SU-DHL-6 (cell line): ENCODE results near the gene BRD3OS.

Experiments used
- H2AFZ ChIP-seq: fragments of 200-600 bp; sonication (generic); 2 replicates; pipeline ENCODE4 v1.6.1; 2014; ENCODE audit warnings: low read depth, mild to moderate bottlenecking, moderate library complexity, mixed read lengths, antibody characterized with exemption, low read length; ENCODE audit not compliant: severe bottlenecking
- H3F3A ChIP-seq: fragments of 200-600 bp; shearing (Covaris generic); 2 replicates; pipeline ENCODE4 v1.6.0; 2016; ENCODE audit warnings: antibody characterized with exemption, mild to moderate bottlenecking; ENCODE audit not compliant: insufficient read depth
- H3K27ac ChIP-seq: fragments of 200-600 bp; sonication (generic); 2 replicates; pipeline ENCODE4 v1.5.1; 2016; ENCODE audit warnings: low read depth, mild to moderate bottlenecking, low read length, moderate library complexity, mixed read lengths
- H3K27me3 ChIP-seq: fragments of 200-600 bp; sonication (generic), shearing (Covaris generic); 2 replicates; pipeline ENCODE4 v1.6.0; 2014; ENCODE audit warnings: mild to moderate bottlenecking, low read length
- H3K36me3 ChIP-seq: fragments of 200-600 bp; sonication (generic); 2 replicates; pipeline ENCODE4 v1.6.1; 2014; ENCODE audit warnings: mild to moderate bottlenecking, low read length, mixed read lengths
- H3K4me2 ChIP-seq: fragments of 300-600, 200-600 bp; shearing (Covaris generic), sonication (generic); 2 replicates; pipeline ENCODE4 v1.6.0; 2014; ENCODE audit warnings: low read length, low read depth, mild to moderate bottlenecking; ENCODE audit not compliant: poor library complexity, severe bottlenecking
- H3K4me3 ChIP-seq: fragments of 200-600 bp; sonication (generic); 2 replicates; pipeline ENCODE4 v1.5.1; 2014; ENCODE audit warnings: antibody characterized with exemption, low read length, mild to moderate bottlenecking, mixed read lengths; ENCODE audit not compliant: insufficient read depth, poor library complexity, severe bottlenecking
- H3K79me2 ChIP-seq: fragments of 200-600 bp; sonication (generic); 2 replicates; pipeline ENCODE4 v1.6.1; 2014; ENCODE audit warnings: mild to moderate bottlenecking, low read length, moderate library complexity; ENCODE audit not compliant: insufficient read depth
- H3K9ac ChIP-seq: fragments of 200-600 bp; sonication (generic); 2 replicates; pipeline ENCODE4 v1.7.0; 2014; ENCODE audit warnings: mild to moderate bottlenecking, low read length
- H3K9me2 ChIP-seq: fragments of 200-600 bp; sonication (generic); replicated peaks from 2 replicates; pipeline ENCODE4 v1.6.1; 2014; ENCODE audit warnings: low read length; ENCODE audit not compliant: insufficient read depth
- H3K9me3 ChIP-seq: fragments of 200-600 bp; sonication (generic); 2 replicates; pipeline ENCODE4 v1.6.1; 2014; ENCODE audit warnings: low read length, mixed read lengths; ENCODE audit not compliant: insufficient read depth
- H4K20me1 ChIP-seq: fragments of 200-600 bp; sonication (generic); 2 replicates; pipeline ENCODE4 v1.6.1; 2014; ENCODE audit warnings: low read depth, mild to moderate bottlenecking, antibody characterized with exemption, low read length, moderate library complexity, mixed read lengths
- EZH2phosphoT487 ChIP-seq: fragments of 200-600 bp; sonication (generic), shearing (Covaris generic); conservative IDR thresholded peaks from 2 replicates; pipeline ENCODE4 v1.6.1; 2018; ENCODE audit warnings: mild to moderate bottlenecking, antibody characterized with exemption, low read length, moderate library complexity, mixed read lengths
- TF ChIP-seq, protein P1 (sequence below): fragments of 200-600 bp; sonication (generic); IDR thresholded peaks from one replicate; pipeline ENCODE4 v1.5.1; 2017; ENCODE audit warnings: antibody characterized with exemption, mild to moderate bottlenecking, low read length, moderate library complexity; ENCODE audit not compliant: insufficient read depth, poor library complexity, severe bottlenecking

Gene BRD3OS

DNA sequence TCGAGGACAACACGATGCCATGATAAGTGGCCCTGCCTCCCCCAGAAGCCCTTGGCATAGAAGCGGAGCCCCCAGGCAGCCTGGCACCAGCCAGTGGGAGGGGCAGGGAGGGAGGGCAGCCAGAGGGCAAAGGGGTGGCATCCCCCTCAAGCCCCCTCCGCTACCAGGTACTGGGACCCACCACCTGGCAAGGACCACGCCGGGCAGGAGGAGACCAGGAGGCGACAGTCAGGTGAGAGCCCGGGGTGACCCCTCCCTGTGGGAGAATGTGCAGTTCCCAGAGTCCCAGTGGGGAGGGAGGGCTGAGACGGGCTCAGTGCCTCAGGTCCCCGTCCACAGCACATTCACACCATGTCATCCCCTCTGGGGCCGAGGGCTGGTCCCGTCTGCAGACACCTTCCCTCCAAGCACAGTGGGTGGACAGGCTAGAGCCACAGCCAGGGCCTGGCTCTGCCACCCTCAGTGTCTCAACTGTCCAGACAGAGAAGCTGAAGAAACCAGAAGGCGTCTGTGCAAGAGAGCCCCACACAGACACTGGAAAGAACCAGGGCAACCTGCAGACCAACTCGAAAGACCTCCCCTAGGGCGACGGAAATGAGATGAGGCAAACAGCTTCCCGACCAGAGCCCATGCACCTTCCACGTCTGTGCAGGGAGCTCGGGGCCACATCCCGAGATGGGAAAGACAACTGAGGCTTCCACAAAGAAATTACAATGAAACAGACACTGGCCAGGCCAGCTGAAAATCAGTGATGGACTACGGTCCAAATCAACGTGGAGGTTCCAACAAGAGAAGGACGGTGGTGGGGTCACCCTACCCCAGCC lies 31.4 kb downstream of the BRD3OS start:
- Histone ChIP-seq H3K79me2 (no peaks in the 10 kb centered on the region), H3F3A (no peaks in the 10 kb centered on the region), H4K20me1 (peaks cover 6% of the 10 kb centered on the region), H3K27me3 (no peaks in the 10 kb centered on the region), H3K27ac (no peak overlapping the region), H3K9ac (no peak overlapping the region), H3K4me3 (no peak overlapping the region), H3K36me3 (no peaks in the 10 kb centered on the region), H3K4me2 (no peak overlapping the region), H2AFZ (no peak overlapping the region), H3K9me3 (no peaks in the 10 kb centered on the region), H3K9me2 (no peaks in the 10 kb centered on the region)
- no peak for TF ChIP-seq EZH2phosphoT487
- TF ChIP-seq, protein P1, sequence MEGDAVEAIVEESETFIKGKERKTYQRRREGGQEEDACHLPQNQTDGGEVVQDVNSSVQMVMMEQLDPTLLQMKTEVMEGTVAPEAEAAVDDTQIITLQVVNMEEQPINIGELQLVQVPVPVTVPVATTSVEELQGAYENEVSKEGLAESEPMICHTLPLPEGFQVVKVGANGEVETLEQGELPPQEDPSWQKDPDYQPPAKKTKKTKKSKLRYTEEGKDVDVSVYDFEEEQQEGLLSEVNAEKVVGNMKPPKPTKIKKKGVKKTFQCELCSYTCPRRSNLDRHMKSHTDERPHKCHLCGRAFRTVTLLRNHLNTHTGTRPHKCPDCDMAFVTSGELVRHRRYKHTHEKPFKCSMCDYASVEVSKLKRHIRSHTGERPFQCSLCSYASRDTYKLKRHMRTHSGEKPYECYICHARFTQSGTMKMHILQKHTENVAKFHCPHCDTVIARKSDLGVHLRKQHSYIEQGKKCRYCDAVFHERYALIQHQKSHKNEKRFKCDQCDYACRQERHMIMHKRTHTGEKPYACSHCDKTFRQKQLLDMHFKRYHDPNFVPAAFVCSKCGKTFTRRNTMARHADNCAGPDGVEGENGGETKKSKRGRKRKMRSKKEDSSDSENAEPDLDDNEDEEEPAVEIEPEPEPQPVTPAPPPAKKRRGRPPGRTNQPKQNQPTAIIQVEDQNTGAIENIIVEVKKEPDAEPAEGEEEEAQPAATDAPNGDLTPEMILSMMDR: no peak

DNA sequence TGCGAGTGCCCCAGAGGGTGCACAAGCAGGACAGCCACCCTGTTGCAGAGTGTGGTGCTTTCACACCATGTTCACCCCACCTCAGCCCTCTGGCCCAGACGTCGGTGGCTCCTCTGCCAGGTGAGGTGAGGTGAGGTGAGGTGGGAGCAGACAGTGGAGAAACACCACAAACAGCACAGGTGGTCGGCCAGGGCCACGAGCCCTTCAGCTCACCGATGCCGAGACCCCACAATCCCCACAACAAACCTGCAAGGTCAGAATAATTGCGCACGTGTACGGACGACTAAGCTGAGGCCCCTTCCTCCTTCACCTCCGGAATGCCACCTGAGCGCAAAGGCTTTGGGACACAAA lies 32.0 kb downstream of the BRD3OS start:
- Histone ChIP-seq H3K4me3 (no peak overlapping the region), H2AFZ (no peak overlapping the region), H3K9ac (no peak overlapping the region), H3K36me3 (no peaks in the 10 kb centered on the region), H4K20me1 (peaks cover 6% of the 10 kb centered on the region), H3F3A (no peaks in the 10 kb centered on the region), H3K27me3 (no peaks in the 10 kb centered on the region), H3K9me2 (no peaks in the 10 kb centered on the region), H3K9me3 (no peaks in the 10 kb centered on the region), H3K79me2 (no peaks in the 10 kb centered on the region), H3K4me2 (no peak overlapping the region), H3K27ac (no peak overlapping the region)
- no peak for TF ChIP-seq EZH2phosphoT487
- TF ChIP-seq, protein P1: no peak

DNA sequence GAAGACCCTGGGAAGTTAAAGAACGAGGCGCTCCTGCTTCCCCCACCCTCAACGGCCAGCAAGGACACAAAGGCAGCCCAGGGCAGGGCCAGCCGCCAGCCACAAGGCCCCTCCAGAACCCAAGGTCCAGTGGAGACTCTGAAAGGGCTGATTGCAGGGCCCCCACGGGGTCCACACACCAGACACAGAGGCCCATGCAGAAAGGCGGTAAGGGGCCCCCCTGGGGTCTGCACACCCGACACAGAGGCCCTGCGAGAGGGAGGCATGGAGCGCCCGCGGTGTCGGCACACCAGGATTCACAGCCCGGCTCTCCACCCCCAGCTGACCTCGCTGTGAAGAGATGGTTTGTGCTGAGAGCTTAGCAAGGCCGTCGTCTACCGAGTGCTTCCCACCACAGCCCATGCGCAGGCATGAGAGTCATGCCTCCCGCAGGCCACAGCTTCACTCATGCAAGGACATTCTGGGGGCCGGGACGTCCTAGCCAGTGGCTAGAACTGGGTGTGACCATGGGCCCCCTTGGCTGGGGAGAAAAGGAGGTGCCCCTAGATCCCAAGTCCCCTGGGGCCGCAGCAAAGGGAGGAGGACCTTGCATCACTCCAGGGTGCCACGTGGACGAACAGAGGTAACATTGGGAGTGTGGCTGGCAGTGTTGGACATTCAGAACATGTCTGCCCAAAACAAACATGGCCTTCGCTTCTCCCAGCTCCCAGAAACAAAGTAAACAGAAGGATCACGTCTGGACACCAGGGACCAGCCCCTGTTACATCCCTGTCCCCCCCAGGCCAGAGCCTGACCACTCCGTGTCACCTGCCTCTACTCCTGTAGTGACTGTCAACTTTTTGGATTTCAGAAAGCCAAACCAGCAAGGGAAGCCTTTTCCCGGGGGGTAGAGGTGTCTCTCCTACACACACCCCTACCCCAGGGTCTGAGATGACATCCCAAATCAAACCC lies 32.7 kb downstream of the BRD3OS start:
- H2AFZ ChIP-seq: no peak overlapping the region
- no peak overlapping the region for H3K4me2 ChIP-seq
- H3F3A ChIP-seq: no peaks in the 10 kb centered on the region
- no peak overlapping the region for H3K4me3 ChIP-seq
- TF ChIP-seq, protein P1: no peak
- TF ChIP-seq EZH2phosphoT487: no peak
- H4K20me1 ChIP-seq: peaks cover 6% of the 10 kb centered on the region
- H3K36me3 ChIP-seq: no peaks in the 10 kb centered on the region
- no peaks in the 10 kb centered on the region for H3K27me3 ChIP-seq
- no peaks in the 10 kb centered on the region for H3K9me3 ChIP-seq
- H3K79me2 ChIP-seq: no peaks in the 10 kb centered on the region
- H3K9ac ChIP-seq: no peak overlapping the region
- no peak overlapping the region for H3K27ac ChIP-seq
- no peaks in the 10 kb centered on the region for H3K9me2 ChIP-seq
